Measurements from ENCODE around the gene KAT6B. TPM values are rescaled to one million over a fixed set of nuclear protein-coding genes. Genes with fewer than 3 reads are reported as not detected.

Gene KAT6B
- total and polyA plus RNA-seq, 2 of the 8 experiments (the other 6 are each of a cell fraction or from before 2014, with no cell fraction given) = 7.3 to 30.8 TPM

DNA sequence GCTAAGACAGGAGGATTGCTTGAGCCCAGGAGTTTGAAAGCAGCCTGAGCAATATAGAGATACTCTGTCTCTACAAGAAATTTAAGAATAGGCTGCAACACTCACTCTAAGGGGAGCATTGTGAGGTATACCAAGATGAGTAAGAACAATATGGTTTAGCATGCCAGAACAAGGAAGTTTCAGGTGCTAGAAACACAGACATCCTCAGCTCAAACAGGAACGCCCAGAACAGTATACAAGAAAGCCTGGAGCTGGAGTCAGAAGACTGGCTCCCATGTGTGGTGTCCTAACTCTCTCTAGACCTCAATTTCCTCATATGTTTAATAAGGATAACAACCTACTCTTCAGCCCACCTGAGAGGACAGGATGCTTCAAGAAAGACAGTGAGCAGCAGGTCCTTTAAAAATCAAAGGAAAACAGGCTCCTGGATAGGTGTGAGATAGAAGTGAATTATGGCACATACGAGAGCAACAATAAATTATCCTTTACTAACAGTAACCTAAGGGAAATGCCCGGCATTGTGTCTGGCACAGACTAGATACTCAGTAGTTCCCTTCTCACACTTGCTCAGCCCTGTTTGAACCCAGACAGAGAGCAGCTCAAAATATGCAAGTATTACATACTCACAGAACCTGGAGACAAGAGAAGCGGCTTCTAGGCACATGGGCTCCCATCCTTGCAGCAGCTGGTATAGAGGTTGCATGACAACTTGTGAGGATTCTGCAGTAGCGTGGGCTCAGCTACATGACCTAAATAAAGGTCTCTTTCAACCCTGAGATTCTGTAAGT is 45.4 kb downstream of the KAT6B start (continued):
- TF ChIP-seq CHD2 (IDR thresholded peaks at IDR 0.05; ENCODE audit: low read length) (no peak), SRF (IDR thresholded peaks at IDR 0.05; ENCODE audit: low read depth, low read length) (no peak), MAFK (IDR thresholded peaks at IDR 0.05; ENCODE audit: low read depth, low read length) (no peak), SAP30 (IDR thresholded peaks at IDR 0.05; ENCODE audit: insufficient read depth, insufficient replicate concordance, low read length) (no peak), GTF2F1 (IDR thresholded peaks at IDR 0.05; ENCODE audit: borderline replicate concordance, low read depth, low read length) (no peak), JUN (IDR thresholded peaks at IDR 0.05; ENCODE audit: low read depth, low read length) (no peak)

Measured in H1 (cell line).